Loucy (cell line): ENCODE measurements around the gene NDUFV3.
"Not testable (repeated sequence)": the region's sequence is repeated elsewhere in the genome, so short reads cannot be mapped to it uniquely, and the experiment has no call there.

ENCODE experiments used
- H2AFZ ChIP-seq: fragments of 200-600 bp; sonication (generic); 2 replicates; pipeline ENCODE4 v1.6.0; 2016; ENCODE audit warnings: antibody characterized with exemption, mild to moderate bottlenecking, low read length, moderate library complexity
- H3F3A ChIP-seq: fragments of 200-600 bp; 2 replicates; pipeline ENCODE4 v1.6.0; 2016; ENCODE audit warnings: antibody characterized with exemption, low read depth, mild to moderate bottlenecking
- H3K27me3 ChIP-seq: fragments of 200-600 bp; sonication (generic); 2 replicates; pipeline ENCODE4 v1.6.1; 2014; ENCODE audit warnings: low read length, mild to moderate bottlenecking; ENCODE audit not compliant: insufficient read depth, poor library complexity, severe bottlenecking
- H3K36me3 ChIP-seq: fragments of 200-600 bp; sonication (generic); 2 replicates; pipeline ENCODE4 v1.6.1; 2016; ENCODE audit warnings: low read length; ENCODE audit not compliant: insufficient read depth
- H3K4me1 ChIP-seq: fragments of 200-600 bp; sonication (generic); 2 replicates; pipeline ENCODE4 v1.5.1; 2014; ENCODE audit warnings: low read length, mild to moderate bottlenecking; ENCODE audit not compliant: insufficient read depth, poor library complexity, severe bottlenecking
- H3K4me2 ChIP-seq: fragments of 200-600 bp; sonication (generic); 2 replicates; pipeline ENCODE4 v1.6.0; 2014; ENCODE audit warnings: antibody characterized with exemption, low read length, low read depth, mild to moderate bottlenecking; ENCODE audit not compliant: poor library complexity, severe bottlenecking
- H3K4me3 ChIP-seq: fragments of 200-600 bp; sonication (generic); 2 replicates; pipeline ENCODE4 v1.5.1; 2014; ENCODE audit warnings: low read length, mild to moderate bottlenecking, mixed read lengths; ENCODE audit not compliant: poor library complexity, severe bottlenecking
- H3K79me2 ChIP-seq: fragments of 200-600 bp; sonication (generic); 2 replicates; pipeline ENCODE4 v1.6.1; 2014; ENCODE audit warnings: low read length; ENCODE audit not compliant: insufficient read depth
- H3K9ac ChIP-seq: fragments of 200-600 bp; sonication (generic); 2 replicates; pipeline ENCODE4 v1.6.0; 2014; ENCODE audit warnings: mild to moderate bottlenecking, low read depth, low read length, moderate library complexity; ENCODE audit not compliant: poor library complexity, severe bottlenecking
- H3K9me2 ChIP-seq: fragments of 200-600 bp; sonication (generic); replicated peaks from 2 replicates; pipeline ENCODE4 v1.6.1; 2016; ENCODE audit warnings: low read depth, low read length, mixed read lengths
- H3K9me3 ChIP-seq: fragments of 200-600 bp; sonication (generic); 2 replicates; pipeline ENCODE4 v1.6.1; 2014; ENCODE audit warnings: mild to moderate bottlenecking, antibody characterized with exemption, low read length, low read depth; ENCODE audit not compliant: insufficient read depth
- H4K20me1 ChIP-seq: fragments of 200-600 bp; sonication (generic); 2 replicates; pipeline ENCODE4 v1.6.0; 2014; ENCODE audit warnings: antibody characterized with exemption, low read length, mild to moderate bottlenecking; ENCODE audit not compliant: insufficient read depth, poor library complexity, severe bottlenecking
- CTCF ChIP-seq: fragments of 200-600 bp; sonication (generic); conservative IDR thresholded peaks from 2 replicates; pipeline ENCODE4 v1.5.1; 2014; ENCODE audit warnings: mild to moderate bottlenecking, antibody characterized with exemption, low read length
- EZH2phosphoT487 ChIP-seq: fragments of 200-600 bp; IDR thresholded peaks from 2 replicates; pipeline ENCODE4 v1.6.1; 2018; ENCODE audit warnings: antibody characterized with exemption, mild to moderate bottlenecking, moderate library complexity, borderline replicate concordance

The NDUFV3 gene

GRCh38 chr21:42956824-42957630, 63.9 kb downstream of the NDUFV3 start:
- no peaks in the 10 kb centered on the region for H3K79me2 ChIP-seq
- H3K36me3 ChIP-seq, result no peaks in the 10 kb centered on the region
- H3F3A ChIP-seq, result no peaks in the 10 kb centered on the region
- no peak overlapping the region for H2AFZ ChIP-seq
- TF ChIP-seq EZH2phosphoT487 (no peak), CTCF (no peak)
- H3K4me3 ChIP-seq, result no peak overlapping the region
- no peaks in the 10 kb centered on the region for H3K27me3 ChIP-seq
- H3K9me2 ChIP-seq, result no peaks in the 10 kb centered on the region
- H3K4me2 ChIP-seq, result no peak overlapping the region
- H4K20me1 ChIP-seq, result no peaks in the 10 kb centered on the region
- no peaks in the 10 kb centered on the region for H3K9me3 ChIP-seq
- peaks cover 4% of the 10 kb centered on the region for H3K4me1 ChIP-seq
- H3K9ac ChIP-seq, result no peak overlapping the region

GRCh38 chr21:42958122-42958521, 65.0 kb downstream of the NDUFV3 start:
- H3K9me2 ChIP-seq, H3K9me3 ChIP-seq, H3K79me2 ChIP-seq, H2AFZ ChIP-seq, H3K9ac ChIP-seq, H3K27me3 ChIP-seq, H3F3A ChIP-seq, H3K4me1 ChIP-seq, H4K20me1 ChIP-seq, H3K4me3 ChIP-seq, H3K4me2 ChIP-seq, H3K36me3 ChIP-seq: not testable (repeated sequence)

- H3K9me2 ChIP-seq, result no peaks in the 10 kb centered on the region
- no peak overlapping the region for H2AFZ ChIP-seq
- no peaks in the 10 kb centered on the region for H3K27me3 ChIP-seq
- TF ChIP-seq CTCF (no peak), EZH2phosphoT487 (no peak)
- H3F3A ChIP-seq, result no peaks in the 10 kb centered on the region
- H3K4me1 ChIP-seq, result peaks cover 4% of the 10 kb centered on the region
- H3K4me3 ChIP-seq, result no peak overlapping the region
- no peaks in the 10 kb centered on the region for H3K9me3 ChIP-seq
- no peaks in the 10 kb centered on the region for H4K20me1 ChIP-seq
- H3K9ac ChIP-seq, result no peak overlapping the region
- H3K36me3 ChIP-seq, result no peaks in the 10 kb centered on the region
- H3K79me2 ChIP-seq, result no peaks in the 10 kb centered on the region
- no peak overlapping the region for H3K4me2 ChIP-seq
Measured at GRCh38 chr21:42959728-42960127, 66.6 kb downstream of the NDUFV3 start.

- Histone ChIP-seq H3K4me3 (no peak overlapping the region), H3K4me2 (no peak overlapping the region), H3K36me3 (no peaks in the 10 kb centered on the region), H3K9me3 (no peaks in the 10 kb centered on the region), H3K9ac (no peak overlapping the region), H4K20me1 (no peaks in the 10 kb centered on the region), H3K4me1 (peaks cover 4% of the 10 kb centered on the region), H3F3A (no peaks in the 10 kb centered on the region), H3K9me2 (no peaks in the 10 kb centered on the region), H3K79me2 (no peaks in the 10 kb centered on the region), H2AFZ (no peak overlapping the region), H3K27me3 (no peaks in the 10 kb centered on the region)
- TF ChIP-seq EZH2phosphoT487 (no peak), CTCF (no peak)
Measured at GRCh38 chr21:42962380-42963007, 69.4 kb downstream of the NDUFV3 start.
